HG03520 (cell line): ENCODE measurements around the gene HOXA11.

Source experiments
- ATAC-seq: cut with Tn5 transposase; IDR thresholded peaks from one replicate; pipeline ENCODE4 v1.9.1; 2021; ENCODE audit warnings: mild to moderate bottlenecking, moderate library complexity; ENCODE audit not compliant: unreplicated experiment

HOXA11 gene

GRCh38 chr7:27207348-27207985, 22.4 kb upstream of the HOXA11 start:
- no peak for ATAC-seq

- ATAC-seq, result no peak
These were observed 20.6 kb upstream of the HOXA11 start for GRCh38 chr7:27205325-27206280.

- ATAC-seq, result no peak
These were observed 19.9 kb upstream of the HOXA11 start for GRCh38 chr7:27204851-27205322.

- ATAC-seq, result no peak
These were observed 19.0 kb upstream of the HOXA11 start for GRCh38 chr7:27203964-27204594.

GRCh38 chr7:27203365-27203953, 18.4 kb upstream of the HOXA11 start:
- no peak for ATAC-seq

GRCh38 chr7:27202862-27203134, 17.8 kb upstream of the HOXA11 start:
- no peak for ATAC-seq

- ATAC-seq, result no peak
These were observed 17.2 kb upstream of the HOXA11 start for GRCh38 chr7:27202018-27202861.

GRCh38 chr7:27201580-27202017, 16.6 kb upstream of the HOXA11 start:
- ATAC-seq, result no peak

GRCh38 chr7:27200761-27201579, 15.9 kb upstream of the HOXA11 start:
- no peak for ATAC-seq

GRCh38 chr7:27199849-27200760, 15.1 kb upstream of the HOXA11 start, which contains the start of gene HOXA13:
Gene HOXA13, minus strand, starts transcription at chr7:27200091. Its CDS starts 14 bp downstream, at chr7:27200077.
- ATAC-seq, result no peak

GRCh38 chr7:27198871-27199801, 14.1 kb upstream of the HOXA11 start:
- no peak for ATAC-seq

- no peak for ATAC-seq
These were observed 13.3 kb upstream of the HOXA11 start for GRCh38 chr7:27198138-27198841.

- ATAC-seq, result no peak
These were observed 12.4 kb upstream of the HOXA11 start for GRCh38 chr7:27197137-27198042.

- ATAC-seq, result no peak
These were observed 11.3 kb upstream of the HOXA11 start for GRCh38 chr7:27196287-27196767.

- ATAC-seq, result no peak
These were observed 9.8 kb upstream of the HOXA11 start for GRCh38 chr7:27194686-27195379.
